Stomach (tissue), 4 donors: Measurements from ENCODE around the gene FSTL4.

Experiments used
- CTCF ChIP-seq, 7 experiments: fragments of 450-650 bp in 4 of 7; fragments of 200-600 bp in 3 of 7; sonication (generic) in 3 of 7; IDR thresholded peaks; one replicate each; pipeline ENCODE4 v1.5.1; 2016 to 2019; ENCODE audit warnings: antibody characterized with exemption in 7 of 7, control low read depth in 2 of 7, mild to moderate bottlenecking in 1 of 7
- EP300 ChIP-seq: sonication (generic); formaldehyde crosslinking; IDR thresholded peaks from one replicate; pipeline ENCODE4 v1.6.1; 2017; ENCODE audit warnings: antibody characterized with exemption
- POLR2A ChIP-seq, 4 donors: fragments of 450-650 bp; IDR thresholded peaks; one replicate each; pipeline ENCODE4 v1.6.1; 2016; ENCODE audit warnings: antibody characterized with exemption in 4 of 4, control low read depth in 2 of 4, mild to moderate bottlenecking in 1 of 4, moderate library complexity in 1 of 4

GRCh38 chr5:133469846-133470245 lies 142.5 kb downstream of the FSTL4 start:
- no peak for TF ChIP-seq CTCF (IDR thresholded peaks at IDR 0.05)
- no peak for TF ChIP-seq POLR2A (IDR thresholded peaks at IDR 0.05)
- no peak for TF ChIP-seq EP300
